Spleen (tissue), 11 donors: ENCODE measurements around the gene TOP1. TPM values are rescaled to one million over a fixed set of nuclear protein-coding genes. Genes with fewer than 3 reads are reported as not detected.
A peak's percentile ranks its signal among the peaks of the same experiment; 100 is the strongest.
"Not testable (repeated sequence)": the region's sequence is repeated elsewhere in the genome, so short reads cannot be mapped to it uniquely, and the experiment has no call there.

Source experiments
- DNase-seq: peaks from one replicate; pipeline ENCODE4 v3.0.0-alpha.2; 2020
- H3K27ac ChIP-seq, 8 donors: fragments of 200-600 bp; sonication (generic) in 7 of 8; 1 replicate in 4 of 8; 2 replicates in 4 of 8; pipeline versions ENCODE4 v1.5.0 to v1.8.0; 2016 to 2021; ENCODE audit warnings: inconsistent platforms in 4 of 8, mild to moderate bottlenecking in 4 of 8, moderate library complexity in 1 of 8
- H3K27me3 ChIP-seq, 7 donors: fragments of 200-600 bp; sonication (generic) in 6 of 7; replicated peaks in 1 of 7; 1 replicate in 4 of 7; 2 replicates in 3 of 7; pipeline versions ENCODE4 v1.5.0 to v1.8.0; 2016 to 2021; ENCODE audit warnings: inconsistent platforms in 3 of 7, mild to moderate bottlenecking in 1 of 7
- H3K36me3 ChIP-seq, 6 donors: fragments of 200-600 bp; sonication (generic) in 5 of 6; 1 replicate in 4 of 6; 2 replicates in 2 of 6; pipeline versions ENCODE4 v1.5.0 to v1.8.0; 2016 to 2021; ENCODE audit warnings: inconsistent platforms in 2 of 6
- H3K4me1 ChIP-seq, 6 donors: fragments of 200-600 bp; sonication (generic) in 5 of 6; 1 replicate in 3 of 6; 2 replicates in 3 of 6; pipeline versions ENCODE4 v1.5.0 to v1.8.0; 2016 to 2021; ENCODE audit warnings: inconsistent platforms in 3 of 6
- H3K4me3 ChIP-seq, 8 donors: fragments of 200-600 bp; sonication (generic) in 7 of 8; 1 replicate in 4 of 8; 2 replicates in 4 of 8; pipeline versions ENCODE4 v1.5.0 to v1.8.0; 2016 to 2021; ENCODE audit warnings: inconsistent platforms in 4 of 8, mild to moderate bottlenecking in 4 of 8, moderate library complexity in 2 of 8
- H3K9me3 ChIP-seq, 8 donors: fragments of 200-600 bp; sonication (generic) in 7 of 8; 1 replicate in 4 of 8; 2 replicates in 4 of 8; pipeline versions ENCODE4 v1.5.0 to v1.8.0; 2016 to 2021; ENCODE audit warnings: inconsistent platforms in 4 of 8
- CTCF ChIP-seq, 11 experiments: fragments of 200-600 bp in 7 of 11; fragments of 450-650 bp in 4 of 11; sonication (generic) in 4 of 11; IDR thresholded peaks in 8 of 11; conservative IDR thresholded peaks in 3 of 11; 1 replicate in 7 of 11; 2 replicates in 4 of 11; pipeline versions ENCODE4 v1.4.0 to v1.8.0; 2016 to 2021; ENCODE audit warnings: antibody characterized with exemption in 11 of 11, inconsistent platforms in 4 of 11, mild to moderate bottlenecking in 1 of 11
- POLR2A ChIP-seq, 3 donors: fragments of 450-650 bp; IDR thresholded peaks; one replicate each; pipeline ENCODE4 v1.5.1; 2017; ENCODE audit warnings: antibody characterized with exemption in 3 of 3, mild to moderate bottlenecking in 1 of 3
- POLR2AphosphoS5 ChIP-seq, 3 donors: sonication (generic); formaldehyde crosslinking; IDR thresholded peaks; one replicate each; pipeline ENCODE4 v1.5.1; 2017; ENCODE audit warnings: antibody characterized with exemption in 3 of 3
- WGBS, 5 donors: extraction: QIAGEN DNeasy Blood & Tissue Kit in 3 of 5; methylation state at CpG; one replicate each; pipeline versions ENCODE4 v1.1.5 to v1.1.7; 2013 to 2018; 5-methylcytosine and 5-hydroxymethylcytosine counted together
- intact Hi-C: fragments of 100-400 bp; cut with DNase I; formaldehyde crosslinking; loops from one replicate; pipeline ENCODE4 v1.15.0; 2023; ENCODE audit warnings: low total_unique reads
- polyA plus RNA-seq, 3 donors: library from polyadenylated mRNA; stranded (reverse); fragments of 200-250 nt; gene quantifications; one replicate each; pipeline ENCODE4 v1.2.1, GENCODE V29; 2013
- total RNA-seq, 7 donors: library from RNA; depleted of rRNA in 3 of 7; stranded (reverse); fragments of >200 nt in 3 of 7; fragmentation: NEBNext Ultra II Directional in 4 of 7; extraction: Animal tissue kit (Norgen Biotek cat#: 25700) in 4 of 7; gene quantifications; one replicate each; pipeline versions ENCODE4 v1.1.0 to v1.2.1, GENCODE V29; 2016 to 2021
- donor health status: healthy with polysubstance abuse.
- donor health status: DM: no; HTN: no; CAD: no; lungs with moderate emphysema.
- donor health status: DM: no; HTN: no; CAD: no.
- donor health status: Bipolar disorder and iron deficiency.
- donor health status: healthy.
- donor health status: DM: no; HTN: no; CAD: no.
- donor health status: DM: yes; HTN: yes; CAD: no.

The TOP1 gene
- total and polyA plus RNA-seq, 10 donors = 20.7 to 74.6 (median 44.8) TPM

DNA sequence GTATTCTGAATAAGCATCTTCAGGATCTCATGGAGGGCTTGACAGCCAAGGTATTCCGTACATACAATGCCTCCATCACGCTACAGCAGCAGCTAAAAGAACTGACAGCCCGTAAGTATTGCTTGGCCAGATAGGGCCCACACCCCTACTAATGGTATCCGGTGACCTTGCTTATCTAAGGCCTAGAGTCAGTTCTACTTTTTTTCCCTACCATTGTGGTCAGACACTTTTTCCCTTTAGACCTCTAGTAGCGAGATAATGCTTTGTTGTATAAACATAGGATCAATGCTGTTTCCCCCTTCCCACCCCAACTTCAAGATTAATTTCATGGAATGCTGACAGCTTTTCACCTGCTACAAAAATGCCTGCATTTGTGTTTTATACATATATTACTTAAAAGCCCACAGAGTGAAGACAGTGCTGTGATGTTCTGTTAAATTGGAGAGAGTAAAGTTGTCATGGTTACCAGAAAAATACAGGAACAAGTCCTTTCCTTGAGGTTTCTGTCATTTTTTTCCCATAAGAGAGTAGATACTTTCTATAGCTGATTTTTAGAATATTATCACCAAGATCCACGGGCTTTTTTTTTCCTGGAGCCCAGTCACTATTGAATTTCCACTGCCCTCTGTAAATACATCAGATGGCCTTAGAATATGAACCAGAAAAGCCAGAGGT lies 87.8 kb downstream of the TOP1 start:
- TF ChIP-seq POLR2AphosphoS5 (IDR thresholded peaks at IDR 0.05) (no peak), CTCF (IDR thresholded peaks at IDR 0.05 in 8 of 11, conservative IDR thresholded peaks at IDR 0.05 in 3 of 11) (no peak), POLR2A (IDR thresholded peaks at IDR 0.05) (no peak)
- H3K4me3 ChIP-seq = no peak overlapping the region
- no peaks in the 10 kb centered on the region for H3K27me3 ChIP-seq
- intact Hi-C loops = no loop called here
- H3K27ac ChIP-seq = peak overlapping the region in 1 of 8 donors; percentile 9
- peaks cover 20 to 100% (median 93%) of the 10 kb centered on the region in 6 donors for H3K36me3 ChIP-seq
- WGBS, 5 donors = 76 to 83% (median 78%) methylated on average over 6 of the region's 6 CpGs
- H3K4me1 ChIP-seq = peaks cover 0 to 8% (median 0%) of the 10 kb centered on the region in 6 donors
- DNase-seq = no peak
- no peaks in the 10 kb centered on the region for H3K9me3 ChIP-seq

- DNase-seq, H3K4me1 ChIP-seq, H3K27ac ChIP-seq, H3K27me3 ChIP-seq, H3K9me3 ChIP-seq, H3K4me3 ChIP-seq, intact Hi-C loops: not testable (repeated sequence)
- H3K36me3 ChIP-seq = peaks cover 14 to 100% (median 99%) of the 10 kb centered on the region in 6 donors
- WGBS, 5 donors = 84 to 93% (median 88%) methylated on average over 6 of the region's 6 CpGs
Observed at GRCh38 chr20:41118159-41118558, 89.5 kb downstream of the TOP1 start.

GRCh38 chr20:41118632-41119031 lies 90.0 kb downstream of the TOP1 start:
- no peak overlapping the region for H3K4me3 ChIP-seq
- DNase-seq = no peak
- no peaks in the 10 kb centered on the region for H3K9me3 ChIP-seq
- no peak for TF ChIP-seq POLR2A (IDR thresholded peaks at IDR 0.05)
- no peak for TF ChIP-seq CTCF (IDR thresholded peaks at IDR 0.05 in 8 of 11, conservative IDR thresholded peaks at IDR 0.05 in 3 of 11)
- no peak for TF ChIP-seq POLR2AphosphoS5 (IDR thresholded peaks at IDR 0.05)
- 86 to 92% (median 90%) methylated on average over 3 of the region's 3 CpGs for WGBS, 5 donors
- intact Hi-C loops = no loop called here
- H3K27me3 ChIP-seq = no peaks in the 10 kb centered on the region
- peaks cover 14 to 100% (median 99%) of the 10 kb centered on the region in 6 donors for H3K36me3 ChIP-seq
- H3K27ac ChIP-seq = no peak overlapping the region
- peaks cover 0 to 8% (median 0%) of the 10 kb centered on the region in 6 donors for H3K4me1 ChIP-seq

DNA sequence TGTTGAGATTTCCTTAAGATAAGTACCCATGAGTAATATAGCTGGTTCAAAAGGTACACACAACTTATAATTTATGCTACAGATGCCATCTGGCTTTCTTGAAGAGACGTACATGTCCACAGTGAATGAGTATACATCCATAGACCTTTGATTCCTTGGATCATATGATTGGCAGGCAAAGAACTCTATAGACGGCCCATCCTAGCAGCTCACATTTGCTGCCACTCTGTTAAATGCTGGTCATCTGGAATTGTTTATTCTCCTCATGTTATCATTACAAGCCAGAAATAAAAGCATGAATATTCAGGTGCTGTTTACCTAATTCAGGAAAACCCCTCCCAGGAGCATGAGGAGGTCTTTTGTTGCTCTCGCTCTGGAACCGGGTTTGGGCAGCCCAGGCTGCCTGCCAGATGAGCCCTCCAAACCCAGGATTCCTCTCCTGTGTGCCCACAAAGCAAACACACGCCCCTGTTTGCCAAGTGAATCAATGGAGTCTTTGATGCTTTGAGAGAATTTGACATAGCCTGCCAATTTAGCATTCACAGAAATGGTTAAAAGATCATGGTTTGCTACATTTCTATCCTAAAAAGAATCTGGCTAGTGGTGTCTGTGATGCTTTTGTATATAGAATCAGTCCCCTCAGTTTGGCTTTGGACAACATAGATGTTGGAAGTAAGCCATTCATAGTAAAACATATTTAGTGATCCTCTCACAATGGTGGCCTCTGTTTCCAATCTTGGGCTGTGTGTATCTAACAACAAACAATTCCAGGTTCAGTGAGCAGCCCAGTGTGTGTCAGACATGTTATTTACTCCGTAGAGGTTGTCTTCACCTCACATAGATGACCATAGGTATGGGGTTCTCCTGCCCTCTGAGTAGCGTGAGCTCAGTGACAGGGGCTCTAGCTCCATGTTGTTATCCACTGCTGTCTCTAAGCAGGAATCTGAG lies 91.3 kb downstream of the TOP1 start:
- H3K36me3 ChIP-seq = peaks cover 14 to 100% (median 98%) of the 10 kb centered on the region in 6 donors
- intact Hi-C loops = no loop called here
- H3K4me3 ChIP-seq = no peak overlapping the region
- no peaks in the 10 kb centered on the region for H3K9me3 ChIP-seq
- H3K4me1 ChIP-seq = peaks cover 0 to 8% (median 0%) of the 10 kb centered on the region in 6 donors
- TF ChIP-seq POLR2AphosphoS5 (IDR thresholded peaks at IDR 0.05) (no peak), POLR2A (IDR thresholded peaks at IDR 0.05) (no peak), CTCF (IDR thresholded peaks at IDR 0.05 in 8 of 11, conservative IDR thresholded peaks at IDR 0.05 in 3 of 11) (no peak)
- no peak overlapping the region for H3K27ac ChIP-seq
- DNase-seq = no peak
- 90 to 94% (median 92%) methylated on average over 7 of the region's 7 CpGs for WGBS, 5 donors
- no peaks in the 10 kb centered on the region for H3K27me3 ChIP-seq
